Pancreas (tissue), 10 donors: ENCODE results near the gene RALGDS. TPM values are rescaled to one million over a fixed set of nuclear protein-coding genes. Genes with fewer than 3 reads are reported as not detected.

Experiments used
- ATAC-seq, 4 donors: fragments of 200-7000 bp; cut with Tn5 transposase; one replicate each; pipeline versions ENCODE4 v1.8.0 to v1.9.1; 2020; ENCODE audit warnings: mild to moderate bottlenecking in 4 of 4, moderate library complexity in 4 of 4
- DNase-seq, 6 donors: peaks; one replicate each; pipeline ENCODE4 v3.0.0-alpha.2; 2020
- FAIRE-seq: peaks from 2 replicates; lab custom pipeline; 2012; peaks lifted over from hg19 to GRCh38; lab: Jason Lieb, UNC
- H3K27ac ChIP-seq, 4 donors: fragments of 200-600 bp; sonication (generic); 1 replicate in 3 of 4; 2 replicates in 1 of 4; pipeline versions ENCODE4 v1.5.0 to v1.8.0; 2020
- H3K27me3 ChIP-seq, 4 donors: fragments of 200-600 bp; one replicate each; pipeline ENCODE4 v1.8.0; 2021
- H3K36me3 ChIP-seq, 3 donors: fragments of 200-600 bp; sonication (generic) in 1 of 3; one replicate each; pipeline versions ENCODE4 v1.5.0 to v1.8.0; 2020 to 2021
- H3K4me1 ChIP-seq, 3 donors: fragments of 200-600 bp; one replicate each; pipeline ENCODE4 v1.8.0; 2021
- H3K4me3 ChIP-seq, 4 donors: fragments of 200-600 bp; sonication (generic) in 2 of 4; one replicate each; pipeline versions ENCODE4 v1.5.0 to v1.8.0; 2020 to 2021
- H3K9me3 ChIP-seq, 4 donors: fragments of 200-600 bp; one replicate each; pipeline ENCODE4 v1.8.0; 2021
- WGBS, 2 donors: extraction: QIAGEN DNeasy Blood & Tissue Kit; methylation state at CpG; one replicate each; pipeline ENCODE4 v1.1.7; 2013; 5-methylcytosine and 5-hydroxymethylcytosine counted together
- intact Hi-C, 3 donors: fragments of 100-400 bp; cut with DNase I; formaldehyde crosslinking; loops; one replicate each; pipeline versions ENCODE4 v1.11.1 to v1.14.2; 2022
- microRNA-seq, 2 donors: library from miRNA; unstranded; fragments of <30 nt; microRNA quantifications; one replicate each; pipeline versions ENCODE4 to v1.1.0, GENCODE V29; 2019 to 2020
- polyA plus RNA-seq, 2 donors: library from polyadenylated mRNA; stranded (reverse); fragments of 200-250 nt; gene quantifications; one replicate each; pipeline ENCODE4 v1.2.3, GENCODE V29; 2013
- total RNA-seq, 6 donors: library from RNA; stranded (reverse); fragmentation: NEBNext Ultra II Directional in 4 of 6; extraction: Animal tissue kit (Norgen Biotek cat#: 25700) in 4 of 6; gene quantifications; one replicate each; pipeline versions ENCODE4 v1.2.1 to v1.2.4, GENCODE V29; 2021 to 2023
- TF ChIP-seq, protein P1 (sequence below), 4 donors: fragments of 200-600 bp; sonication (generic) in 3 of 4; IDR thresholded peaks; one replicate each; pipeline versions ENCODE4 v1.5.0 to v1.8.0; 2021; ENCODE audit warnings: antibody characterized with exemption in 4 of 4
- donor health status: healthy with polysubstance abuse.
- donor health status: DM: no; HTN: no; CAD: no; lungs with moderate emphysema.
- donor health status: DM: no; HTN: no; CAD: no.
- donor health status: control.
- donor health status: control.
- donor health status: Bipolar disorder and iron deficiency.
- donor health status: DM: yes; HTN: yes; CAD: no.
- donor health status: DM: no; HTN: no; CAD: no.
- donor health status: DM: no; HTN: no; CAD: no.
- donor health status: DM: yes; HTN: yes; CAD: no.

Gene RALGDS
- total and polyA plus RNA-seq, 8 donors, result 16.1 to 69.7 (median 20.5) TPM

- peak overlapping the region; percentile 28 to 73 (median 68) for H3K27ac ChIP-seq
- no peaks in the 10 kb centered on the region for H3K27me3 ChIP-seq
- intact Hi-C loops, result no loop called here
- DNase-seq, result peak in 4 of 6 donors; percentile 32 to 51 (median 44)
- 40 to 45% methylated on average over 6 of the region's 6 CpGs for WGBS, 2 donors
- peaks cover 0 to 16% (median 5%) of the 10 kb centered on the region in 3 donors for H3K36me3 ChIP-seq
- no peak for ATAC-seq
- no peak for FAIRE-seq
- TF ChIP-seq, protein P1, sequence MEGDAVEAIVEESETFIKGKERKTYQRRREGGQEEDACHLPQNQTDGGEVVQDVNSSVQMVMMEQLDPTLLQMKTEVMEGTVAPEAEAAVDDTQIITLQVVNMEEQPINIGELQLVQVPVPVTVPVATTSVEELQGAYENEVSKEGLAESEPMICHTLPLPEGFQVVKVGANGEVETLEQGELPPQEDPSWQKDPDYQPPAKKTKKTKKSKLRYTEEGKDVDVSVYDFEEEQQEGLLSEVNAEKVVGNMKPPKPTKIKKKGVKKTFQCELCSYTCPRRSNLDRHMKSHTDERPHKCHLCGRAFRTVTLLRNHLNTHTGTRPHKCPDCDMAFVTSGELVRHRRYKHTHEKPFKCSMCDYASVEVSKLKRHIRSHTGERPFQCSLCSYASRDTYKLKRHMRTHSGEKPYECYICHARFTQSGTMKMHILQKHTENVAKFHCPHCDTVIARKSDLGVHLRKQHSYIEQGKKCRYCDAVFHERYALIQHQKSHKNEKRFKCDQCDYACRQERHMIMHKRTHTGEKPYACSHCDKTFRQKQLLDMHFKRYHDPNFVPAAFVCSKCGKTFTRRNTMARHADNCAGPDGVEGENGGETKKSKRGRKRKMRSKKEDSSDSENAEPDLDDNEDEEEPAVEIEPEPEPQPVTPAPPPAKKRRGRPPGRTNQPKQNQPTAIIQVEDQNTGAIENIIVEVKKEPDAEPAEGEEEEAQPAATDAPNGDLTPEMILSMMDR (IDR thresholded peaks at IDR 0.05), result no peak
- H3K4me3 ChIP-seq, result peak overlapping the region in 2 of 4 donors; percentile 3 to 15
- no peaks in the 10 kb centered on the region for H3K9me3 ChIP-seq
- H3K4me1 ChIP-seq, result peaks cover 11 to 47% (median 35%) of the 10 kb centered on the region in 3 donors
These were observed 70.9 kb downstream of the RALGDS start for GRCh38 chr9:133050142-133050541.

DNA sequence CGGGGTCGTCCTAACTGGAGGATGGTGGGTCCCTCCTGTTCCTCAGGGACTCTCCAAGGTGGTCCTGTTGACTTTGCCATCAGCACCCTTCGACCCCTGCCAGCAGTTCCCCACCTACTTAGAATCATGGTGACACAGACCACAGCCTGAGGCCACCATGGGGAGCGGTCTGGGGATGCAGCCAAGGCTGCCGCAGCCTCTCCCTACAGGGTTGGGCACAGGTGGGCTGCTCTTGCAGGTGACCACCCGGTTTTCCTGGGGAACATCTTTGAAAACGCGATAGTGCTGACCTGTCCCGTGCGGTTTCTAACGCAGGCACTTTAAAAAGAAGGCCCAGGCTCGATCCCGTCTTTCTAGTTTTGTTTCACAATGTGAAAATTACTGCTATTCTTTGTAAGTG lies 72.0 kb downstream of the RALGDS start:
- peak overlapping the region in 1 of 4 donors; percentile 17 for H3K4me3 ChIP-seq
- ATAC-seq (peak in 2 of 4 donors; percentile 1 to 2), FAIRE-seq (no peak), DNase-seq (no peak)
- peak overlapping the region; percentile 36 to 73 (median 59) for H3K27ac ChIP-seq
- peaks cover 6 to 40% (median 26%) of the 10 kb centered on the region in 3 donors for H3K4me1 ChIP-seq
- H3K36me3 ChIP-seq, result peaks cover 0 to 23% (median 5%) of the 10 kb centered on the region in 3 donors
- whole genome bisulfite sequencing, 2 donors, result 36 to 45% methylated on average over 13 of the region's 13 CpGs
- H3K27me3 ChIP-seq, result no peaks in the 10 kb centered on the region
- TF ChIP-seq, protein P1 (IDR thresholded peaks at IDR 0.05), result no peak
- intact Hi-C loops, result loop anchor here in 1 of 3 donors (10.0 kb wide), 1 partner anchor 306 kb away; the partner anchor contains the start of genes SURF1 and SURF2
- no peaks in the 10 kb centered on the region for H3K9me3 ChIP-seq

- no peak for FAIRE-seq
- peak overlapping the region in 1 of 4 donors; percentile 17 for H3K4me3 ChIP-seq
- TF ChIP-seq, protein P1 (IDR thresholded peaks at IDR 0.05), result peak; percentile 19 to 45 (median 38)
- peak; percentile 78 to 95 (median 94) for DNase-seq
- no peaks in the 10 kb centered on the region for H3K9me3 ChIP-seq
- H3K27me3 ChIP-seq, result no peaks in the 10 kb centered on the region
- peaks cover 0 to 27% (median 7%) of the 10 kb centered on the region in 3 donors for H3K36me3 ChIP-seq
- peak overlapping the region; percentile 36 to 73 (median 59) for H3K27ac ChIP-seq
- intact Hi-C loops, result loop anchor here in 1 of 3 donors (10.0 kb wide), 1 partner anchor 306 kb away; the partner anchor contains the start of genes SURF1 and SURF2
- H3K4me1 ChIP-seq, result peaks cover 6 to 40% (median 24%) of the 10 kb centered on the region in 3 donors
- peak; percentile 76 to 86 (median 81) for ATAC-seq
- 19 to 24% methylated on average over 5 of the region's 5 CpGs for WGBS, 2 donors
These were observed 72.4 kb downstream of the RALGDS start for GRCh38 chr9:133048595-133048994.

Small RNAs within 50 kb of the gene (microRNA-seq; reads per million reads assigned to microRNA genes)
- 0.39 to 2.1 reads per million in 2 donors for gene MIR6877

Other genes starting within 250 kb of the RALGDS start
- gene AK8, start 243.0 kb downstream of the RALGDS start, total RNA-seq, result under 1 TPM; 0.19 to 0.83 (median 0.67) TPM
- gene AK8, start 243.0 kb downstream of the RALGDS start, polyA plus RNA-seq, result 1 to 10 TPM in 1 of 2 donors, under 1 TPM in 1; 0.53 to 1.0 TPM
- 1 to 10 TPM; 1.0 to 3.3 (median 1.9) TPM for gene SPACA9, start 242.3 kb downstream of the RALGDS start, total RNA-seq
- gene SPACA9, start 242.3 kb downstream of the RALGDS start, polyA plus RNA-seq, result 1 to 10 TPM; 3.2 to 3.6 TPM
- 10 to 100 TPM; 17.1 to 34.5 (median 21.5) TPM for gene TSC1, start 176.6 kb downstream of the RALGDS start, total RNA-seq
- 10 to 100 TPM; 17.9 to 19.7 TPM for gene TSC1, start 176.6 kb downstream of the RALGDS start, polyA plus RNA-seq
- under 1 TPM in 2 of 6 donors, not detected in 4; 0.09 to 0.31 TPM for gene GFI1B, start 142.5 kb downstream of the RALGDS start, total RNA-seq
- under 1 TPM in 1 of 2 donors, not detected in 1; 0.14 TPM for gene GFI1B, start 142.5 kb downstream of the RALGDS start, polyA plus RNA-seq
- gene GTF3C5, start 90.2 kb downstream of the RALGDS start, total RNA-seq, result 10 to 100 TPM; 17.4 to 33.0 (median 23.2) TPM
- gene GTF3C5, start 90.2 kb downstream of the RALGDS start, polyA plus RNA-seq, result 10 to 100 TPM; 67.2 to 68.5 TPM
- gene CEL, start 59.3 kb downstream of the RALGDS start, total RNA-seq, result over 10,000 TPM; 11,290 to 24,413 (median 19,239) TPM
- gene CEL, start 59.3 kb downstream of the RALGDS start, polyA plus RNA-seq, result 1,000 to 10,000 TPM; 2,560 to 4,565 TPM
- gene GBGT1, start 42.7 kb upstream of the RALGDS start, total RNA-seq, result 10 to 100 TPM in 1 of 6 donors, 1 to 10 TPM in 5; 1.5 to 11.9 (median 3.1) TPM
- gene GBGT1, start 42.7 kb upstream of the RALGDS start, polyA plus RNA-seq, result 1 to 10 TPM; 4.5 to 4.6 TPM
- not detected for gene OBP2B, start 88.0 kb upstream of the RALGDS start, total RNA-seq
- not detected for gene OBP2B, start 88.0 kb upstream of the RALGDS start, polyA plus RNA-seq
- 10 to 100 TPM in 1 of 6 donors, 1 to 10 TPM in 5; 2.1 to 10.2 (median 5.4) TPM for gene ABO, start 154.0 kb upstream of the RALGDS start, total RNA-seq
- 1 to 10 TPM; 3.3 to 9.3 TPM for gene ABO, start 154.0 kb upstream of the RALGDS start, polyA plus RNA-seq
- gene SURF6, start 214.9 kb upstream of the RALGDS start, total RNA-seq, result 10 to 100 TPM in 2 of 6 donors, 1 to 10 TPM in 4; 5.8 to 13.6 (median 7.6) TPM
- 10 to 100 TPM; 17.7 to 19.8 TPM for gene SURF6, start 214.9 kb upstream of the RALGDS start, polyA plus RNA-seq
- 10 to 100 TPM in 3 of 6 donors, 1 to 10 TPM in 3; 6.2 to 14.2 (median 9.9) TPM for gene MED22, start 226.9 kb upstream of the RALGDS start, total RNA-seq
- gene MED22, start 226.9 kb upstream of the RALGDS start, polyA plus RNA-seq, result 10 to 100 TPM; 10.1 to 14.8 TPM
- 1,000 to 10,000 TPM; 1,234 to 2,140 (median 1,676) TPM for gene RPL7A, start 227.0 kb upstream of the RALGDS start, total RNA-seq
- 1,000 to 10,000 TPM; 1,900 to 1,906 TPM for gene RPL7A, start 227.0 kb upstream of the RALGDS start, polyA plus RNA-seq
- 10 to 100 TPM; 33.6 to 47.8 (median 37.2) TPM for gene SURF1, start 235.2 kb upstream of the RALGDS start, total RNA-seq
- gene SURF1, start 235.2 kb upstream of the RALGDS start, polyA plus RNA-seq, result 10 to 100 TPM; 69.2 to 73.9 TPM
- gene SURF2, start 235.3 kb upstream of the RALGDS start, total RNA-seq, result 10 to 100 TPM in 4 of 6 donors, 1 to 10 TPM in 2; 7.8 to 18.7 (median 11.9) TPM
- gene SURF2, start 235.3 kb upstream of the RALGDS start, polyA plus RNA-seq, result 10 to 100 TPM; 37.3 to 52.4 TPM